ENCODE results near the gene HLA-DMA.

DNA sequence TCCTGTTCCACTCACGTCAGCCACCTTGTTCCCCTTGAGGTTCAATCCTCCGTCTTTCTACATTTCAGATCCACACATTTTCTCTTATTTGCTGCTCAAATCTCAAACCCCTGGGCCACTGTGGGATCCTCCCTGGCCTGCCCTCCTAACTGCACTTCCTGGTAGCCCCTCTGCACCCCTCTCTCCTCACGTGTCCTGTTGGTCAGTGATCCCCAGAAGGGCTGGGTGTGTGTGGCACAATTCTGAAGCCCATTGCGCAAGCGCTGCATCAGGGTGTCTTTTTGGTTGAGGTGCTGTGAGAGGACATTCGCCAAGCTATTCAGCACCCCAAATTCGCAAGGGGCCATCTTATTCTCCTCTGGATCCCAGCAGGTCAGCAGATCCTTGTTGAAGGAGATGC is 14.4 kb downstream of the HLA-DMA start:
- TF ChIP-seq, protein P1, sequence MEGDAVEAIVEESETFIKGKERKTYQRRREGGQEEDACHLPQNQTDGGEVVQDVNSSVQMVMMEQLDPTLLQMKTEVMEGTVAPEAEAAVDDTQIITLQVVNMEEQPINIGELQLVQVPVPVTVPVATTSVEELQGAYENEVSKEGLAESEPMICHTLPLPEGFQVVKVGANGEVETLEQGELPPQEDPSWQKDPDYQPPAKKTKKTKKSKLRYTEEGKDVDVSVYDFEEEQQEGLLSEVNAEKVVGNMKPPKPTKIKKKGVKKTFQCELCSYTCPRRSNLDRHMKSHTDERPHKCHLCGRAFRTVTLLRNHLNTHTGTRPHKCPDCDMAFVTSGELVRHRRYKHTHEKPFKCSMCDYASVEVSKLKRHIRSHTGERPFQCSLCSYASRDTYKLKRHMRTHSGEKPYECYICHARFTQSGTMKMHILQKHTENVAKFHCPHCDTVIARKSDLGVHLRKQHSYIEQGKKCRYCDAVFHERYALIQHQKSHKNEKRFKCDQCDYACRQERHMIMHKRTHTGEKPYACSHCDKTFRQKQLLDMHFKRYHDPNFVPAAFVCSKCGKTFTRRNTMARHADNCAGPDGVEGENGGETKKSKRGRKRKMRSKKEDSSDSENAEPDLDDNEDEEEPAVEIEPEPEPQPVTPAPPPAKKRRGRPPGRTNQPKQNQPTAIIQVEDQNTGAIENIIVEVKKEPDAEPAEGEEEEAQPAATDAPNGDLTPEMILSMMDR (IDR thresholded peaks at IDR 0.05; ENCODE audit: low read depth, low read length, missing input control): no peak
- TF ChIP-seq, protein P2, sequence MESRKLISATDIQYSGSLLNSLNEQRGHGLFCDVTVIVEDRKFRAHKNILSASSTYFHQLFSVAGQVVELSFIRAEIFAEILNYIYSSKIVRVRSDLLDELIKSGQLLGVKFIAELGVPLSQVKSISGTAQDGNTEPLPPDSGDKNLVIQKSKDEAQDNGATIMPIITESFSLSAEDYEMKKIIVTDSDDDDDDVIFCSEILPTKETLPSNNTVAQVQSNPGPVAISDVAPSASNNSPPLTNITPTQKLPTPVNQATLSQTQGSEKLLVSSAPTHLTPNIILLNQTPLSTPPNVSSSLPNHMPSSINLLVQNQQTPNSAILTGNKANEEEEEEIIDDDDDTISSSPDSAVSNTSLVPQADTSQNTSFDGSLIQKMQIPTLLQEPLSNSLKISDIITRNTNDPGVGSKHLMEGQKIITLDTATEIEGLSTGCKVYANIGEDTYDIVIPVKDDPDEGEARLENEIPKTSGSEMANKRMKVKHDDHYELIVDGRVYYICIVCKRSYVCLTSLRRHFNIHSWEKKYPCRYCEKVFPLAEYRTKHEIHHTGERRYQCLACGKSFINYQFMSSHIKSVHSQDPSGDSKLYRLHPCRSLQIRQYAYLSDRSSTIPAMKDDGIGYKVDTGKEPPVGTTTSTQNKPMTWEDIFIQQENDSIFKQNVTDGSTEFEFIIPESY (IDR thresholded peaks at IDR 0.05): no peak
- TF ChIP-seq GABPA (IDR thresholded peaks at IDR 0.05 in 1 of 2, conservative IDR thresholded peaks at IDR 0.05 in 1 of 2): no peak
- TF ChIP-seq RXRA (IDR thresholded peaks at IDR 0.05): no peak
- TF ChIP-seq EGR1 (IDR thresholded peaks at IDR 0.05; ENCODE audit: low read depth in 2 of 2): no peak

Data from liver (tissue), 3 donors.